Gastrocnemius medialis (tissue), 4 donors: ENCODE results near the gene MGMT.

Experiments used
- CTCF ChIP-seq, 5 experiments: fragments of 450-650 bp in 3 of 5; fragments of 200-600 bp in 2 of 5; sonication (generic) in 2 of 5; IDR thresholded peaks in 4 of 5; conservative IDR thresholded peaks in 1 of 5; 1 replicate in 4 of 5; 2 replicates in 1 of 5; pipeline ENCODE4 v1.5.1; 2016 to 2019; ENCODE audit warnings: antibody characterized with exemption in 5 of 5, mild to moderate bottlenecking in 3 of 5, moderate library complexity in 3 of 5
- POLR2A ChIP-seq, 2 donors: fragments of 450-650 bp; IDR thresholded peaks; one replicate each; pipeline ENCODE4 v1.6.1; 2017; ENCODE audit warnings: antibody characterized with exemption in 2 of 2, mild to moderate bottlenecking in 2 of 2, moderate library complexity in 2 of 2

GRCh38 chr10:129526943-129527342 lies 59.9 kb downstream of the MGMT start:
- TF ChIP-seq CTCF (IDR thresholded peaks at IDR 0.05 in 4 of 5, conservative IDR thresholded peaks at IDR 0.05 in 1 of 5), result no peak
- TF ChIP-seq POLR2A (IDR thresholded peaks at IDR 0.05), result no peak
